GM19328 (cell line): Measurements from ENCODE around the gene ST8SIA5.

Source experiments
- ATAC-seq: cut with Tn5 transposase; IDR thresholded peaks from one replicate; pipeline ENCODE4 v1.9.1; 2021; ENCODE audit warnings: mild to moderate bottlenecking, moderate library complexity; ENCODE audit not compliant: unreplicated experiment

The ST8SIA5 gene

GRCh38 chr18:46676182-46676835 lies 80.5 kb downstream of the ST8SIA5 start:
- no peak for ATAC-seq

- ATAC-seq, result no peak
These were observed 81.7 kb downstream of the ST8SIA5 start for GRCh38 chr18:46675112-46675511.

GRCh38 chr18:46672062-46672970 lies 84.5 kb downstream of the ST8SIA5 start:
- ATAC-seq, result no peak

GRCh38 chr18:46668694-46669093 lies 88.2 kb downstream of the ST8SIA5 start:
- ATAC-seq, result no peak

GRCh38 chr18:46668135-46668534 lies 88.7 kb downstream of the ST8SIA5 start:
- ATAC-seq, result no peak

- ATAC-seq, result no peak
These were observed 93.3 kb downstream of the ST8SIA5 start for GRCh38 chr18:46663539-46663938.

GRCh38 chr18:46660957-46661749 lies 95.7 kb downstream of the ST8SIA5 start:
- ATAC-seq, result no peak

GRCh38 chr18:46659484-46659883 lies 97.4 kb downstream of the ST8SIA5 start:
- no peak for ATAC-seq

- ATAC-seq, result no peak
These were observed 99.5 kb downstream of the ST8SIA5 start, which contains the start of gene LOXHD1 for GRCh38 chr18:46657115-46657955. TSS of gene LOXHD1 (minus strand) at chr18:46657220. CDS start at chr18:46657033, 187 bp downstream.

- ATAC-seq, result no peak
These were observed 100.3 kb downstream of the ST8SIA5 start for GRCh38 chr18:46656326-46657114.

GRCh38 chr18:46652372-46652771 lies 104.5 kb downstream of the ST8SIA5 start:
- ATAC-seq, result no peak

- no peak for ATAC-seq
These were observed 106.2 kb downstream of the ST8SIA5 start for GRCh38 chr18:46650681-46651080.

GRCh38 chr18:46649071-46649862 lies 107.6 kb downstream of the ST8SIA5 start:
- no peak for ATAC-seq

- ATAC-seq, result no peak
These were observed 110.4 kb downstream of the ST8SIA5 start for GRCh38 chr18:46646468-46646867.

- no peak for ATAC-seq
These were observed 114.3 kb downstream of the ST8SIA5 start for GRCh38 chr18:46642561-46642960.

GRCh38 chr18:46641917-46642316 lies 114.9 kb downstream of the ST8SIA5 start:
- ATAC-seq, result no peak

GRCh38 chr18:46639386-46639785 lies 117.5 kb downstream of the ST8SIA5 start:
- ATAC-seq, result no peak

GRCh38 chr18:46636040-46636630 lies 120.7 kb downstream of the ST8SIA5 start:
- ATAC-seq, result no peak
